ENCODE results near the gene ASB7.

Gene ASB7

GRCh38 chr15:100598655-100599054 lies 3.7 kb upstream of the ASB7 start:
- DNase-seq = no peak

GRCh38 chr15:100601163-100601562 lies 1.2 kb upstream of the ASB7 start:
- DNase-seq = no peak

GRCh38 chr15:100601617-100602063 lies 749 bp upstream of the ASB7 start:
- no peak for DNase-seq

- no peak for DNase-seq
These were observed 519 bp downstream of the ASB7 start for GRCh38 chr15:100602823-100603393.

GRCh38 chr15:100612539-100612938 lies 10.2 kb downstream of the ASB7 start:
- DNase-seq = no peak

- no peak for DNase-seq
These were observed 10.8 kb downstream of the ASB7 start for GRCh38 chr15:100613208-100613607.

GRCh38 chr15:100614336-100614735 lies 11.9 kb downstream of the ASB7 start:
- DNase-seq = no peak

- no peak for DNase-seq
These were observed 12.5 kb downstream of the ASB7 start for GRCh38 chr15:100614918-100615317.

GRCh38 chr15:100615801-100616200 lies 13.4 kb downstream of the ASB7 start:
- no peak for DNase-seq

- DNase-seq = no peak
These were observed 14.3 kb downstream of the ASB7 start for GRCh38 chr15:100616700-100617099.

- DNase-seq = no peak
These were observed 20.9 kb downstream of the ASB7 start for GRCh38 chr15:100623301-100623700.

- DNase-seq = peak; percentile 16
These were observed 25.5 kb downstream of the ASB7 start for GRCh38 chr15:100627789-100628395.

GRCh38 chr15:100628746-100629145 lies 26.4 kb downstream of the ASB7 start:
- DNase-seq = no peak

- no peak for DNase-seq
These were observed 29.4 kb downstream of the ASB7 start for GRCh38 chr15:100631831-100632230.

- DNase-seq = no peak
These were observed 31.3 kb downstream of the ASB7 start for GRCh38 chr15:100633763-100634075.

GRCh38 chr15:100635406-100636071 lies 33.1 kb downstream of the ASB7 start:
- DNase-seq = no peak

- no peak for DNase-seq
These were observed 35.9 kb downstream of the ASB7 start for GRCh38 chr15:100638177-100638730.

- no peak for DNase-seq
These were observed 40.0 kb downstream of the ASB7 start for GRCh38 chr15:100642213-100642949.

- DNase-seq = no peak
These were observed 40.6 kb downstream of the ASB7 start for GRCh38 chr15:100642950-100643338.

GRCh38 chr15:100645671-100646070 lies 43.3 kb downstream of the ASB7 start:
- no peak for DNase-seq

GRCh38 chr15:100648951-100649350 lies 46.6 kb downstream of the ASB7 start:
- no peak for DNase-seq

- no peak for DNase-seq
These were observed 48.3 kb downstream of the ASB7 start for GRCh38 chr15:100650685-100651084.

- no peak for DNase-seq
These were observed 48.9 kb downstream of the ASB7 start for GRCh38 chr15:100651253-100651652.

- no peak for DNase-seq
These were observed 49.7 kb downstream of the ASB7 start for GRCh38 chr15:100652116-100652515.

All from NCI-H2107 (cell line).